ENCODE results near the gene SEC23A.

DNA sequence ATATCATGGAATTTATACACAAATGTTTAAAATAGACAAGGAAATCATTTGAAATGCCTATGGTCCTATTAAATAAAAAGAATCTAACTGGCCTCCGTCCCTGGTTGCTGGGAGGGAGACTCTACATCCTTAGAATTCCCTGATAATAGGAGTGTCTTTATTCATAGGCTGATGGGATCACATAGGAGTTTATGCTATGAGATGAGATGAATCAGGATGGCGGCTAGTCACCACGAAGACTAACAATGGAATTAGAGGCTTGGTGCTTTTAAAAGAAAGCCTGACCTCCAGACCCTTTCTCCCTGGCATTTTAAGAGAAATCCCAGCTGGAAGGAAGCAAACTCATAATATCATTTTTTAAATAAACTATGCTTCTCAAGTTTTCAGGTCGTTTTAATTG, 69.7 kb downstream of the SEC23A start:
- TF ChIP-seq EZH2 (IDR thresholded peaks at IDR 0.05; ENCODE audit: low read depth): no peak
- TF ChIP-seq, protein P1, sequence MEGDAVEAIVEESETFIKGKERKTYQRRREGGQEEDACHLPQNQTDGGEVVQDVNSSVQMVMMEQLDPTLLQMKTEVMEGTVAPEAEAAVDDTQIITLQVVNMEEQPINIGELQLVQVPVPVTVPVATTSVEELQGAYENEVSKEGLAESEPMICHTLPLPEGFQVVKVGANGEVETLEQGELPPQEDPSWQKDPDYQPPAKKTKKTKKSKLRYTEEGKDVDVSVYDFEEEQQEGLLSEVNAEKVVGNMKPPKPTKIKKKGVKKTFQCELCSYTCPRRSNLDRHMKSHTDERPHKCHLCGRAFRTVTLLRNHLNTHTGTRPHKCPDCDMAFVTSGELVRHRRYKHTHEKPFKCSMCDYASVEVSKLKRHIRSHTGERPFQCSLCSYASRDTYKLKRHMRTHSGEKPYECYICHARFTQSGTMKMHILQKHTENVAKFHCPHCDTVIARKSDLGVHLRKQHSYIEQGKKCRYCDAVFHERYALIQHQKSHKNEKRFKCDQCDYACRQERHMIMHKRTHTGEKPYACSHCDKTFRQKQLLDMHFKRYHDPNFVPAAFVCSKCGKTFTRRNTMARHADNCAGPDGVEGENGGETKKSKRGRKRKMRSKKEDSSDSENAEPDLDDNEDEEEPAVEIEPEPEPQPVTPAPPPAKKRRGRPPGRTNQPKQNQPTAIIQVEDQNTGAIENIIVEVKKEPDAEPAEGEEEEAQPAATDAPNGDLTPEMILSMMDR (conservative IDR thresholded peaks at IDR 0.05): no peak

All from PC-9 (cell line).